NCI-H524 (cell line): ENCODE results near the gene ACSF2.

ENCODE experiments used
- DNase-seq, 2 experiments: peaks; one replicate each; lab custom pipeline; 2025; lab: John Stamatoyannopoulos, UW

The ACSF2 gene

DNA sequence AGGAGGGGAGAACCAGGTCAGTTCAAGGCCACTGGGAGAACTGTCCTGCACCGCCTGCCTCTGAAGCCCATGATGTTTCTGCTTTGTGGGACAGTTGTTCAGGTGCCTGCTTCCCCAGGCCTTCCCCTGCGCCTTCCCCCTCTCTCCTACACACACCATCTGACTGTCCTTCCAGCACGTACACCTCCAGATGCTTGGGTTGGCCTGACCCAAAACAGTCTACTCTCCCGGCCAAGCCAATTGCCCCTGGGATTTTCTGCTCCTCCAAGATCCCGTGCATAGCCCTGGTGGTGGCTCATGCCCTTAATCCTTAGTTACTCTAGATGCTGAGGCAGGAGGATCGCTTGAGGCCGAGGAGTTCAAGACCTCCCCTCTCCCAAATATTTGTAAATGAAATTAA is 52.0 kb downstream of the ACSF2 start:
- DNase-seq, result no peak

- peak; percentile 84 to 94 for DNase-seq
Observed at GRCh38 chr17:50478391-50479381, 52.7 kb downstream of the ACSF2 start, which contains the start of gene RSAD1. RSAD1 (plus strand) TSS chr17:50478860; CDS start chr17:50478885, 25 bp downstream.

DNA sequence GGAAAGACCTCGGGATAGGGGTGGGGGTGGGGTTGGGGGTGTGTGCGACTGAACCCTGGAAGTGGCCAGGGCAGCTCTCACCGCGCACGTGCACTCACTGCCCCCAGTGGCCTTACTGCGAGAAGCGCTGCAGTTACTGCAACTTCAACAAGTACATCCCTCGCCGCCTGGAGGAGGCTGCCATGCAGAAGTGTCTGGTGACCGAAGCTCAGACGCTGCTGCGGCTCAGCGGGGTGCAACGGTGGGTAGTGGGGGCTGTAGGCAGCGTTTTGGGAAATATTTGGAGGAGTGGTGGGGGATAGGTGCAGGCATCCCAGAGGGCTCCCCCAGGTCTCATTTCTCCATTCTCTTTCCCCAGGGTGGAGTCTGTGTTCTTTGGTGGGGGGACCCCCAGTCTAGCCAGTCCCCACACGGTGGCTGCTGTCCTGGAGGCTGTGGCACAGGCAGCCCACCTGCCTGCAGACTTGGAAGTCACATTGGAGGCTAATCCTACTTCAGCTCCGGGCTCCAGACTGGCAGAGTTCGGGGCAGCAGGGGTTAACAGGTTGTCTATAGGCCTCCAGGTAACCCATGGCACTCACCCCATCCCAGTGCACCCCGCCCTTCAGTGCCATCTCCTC is 53.6 kb downstream of the ACSF2 start:
- DNase-seq, result peak; percentile 66 to 89

DNA sequence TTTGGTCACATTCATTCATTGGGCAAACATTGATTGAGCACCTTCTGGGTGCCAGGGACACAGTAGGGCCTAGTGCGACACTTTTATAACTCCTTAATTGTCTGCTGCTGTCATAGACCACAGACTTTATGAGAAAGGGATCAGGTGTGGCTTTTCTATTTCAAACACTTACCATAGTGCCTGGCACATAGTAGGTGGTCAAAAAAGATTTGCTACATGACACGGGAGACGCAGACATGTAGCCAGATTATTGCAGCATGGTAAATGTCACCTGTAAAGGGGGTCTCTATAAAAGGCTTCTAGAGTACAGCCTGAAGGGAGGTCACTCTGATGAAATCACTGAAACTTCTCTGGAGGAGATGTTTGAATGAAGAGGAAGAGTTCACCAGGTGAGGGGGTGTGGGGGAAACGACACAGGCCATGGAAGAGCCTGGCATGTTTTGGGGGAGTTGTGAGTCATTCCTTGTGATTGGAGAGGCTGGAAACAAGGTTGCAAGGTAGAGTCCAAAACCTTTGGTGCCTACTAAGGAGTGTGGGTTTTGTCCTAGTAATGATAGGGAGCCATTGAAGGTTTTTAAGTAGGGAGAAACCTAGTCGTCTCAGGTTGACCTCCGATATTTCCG is 54.2 kb downstream of the ACSF2 start:
- DNase-seq, result no peak

GRCh38 chr17:50480854-50481490 is 55.0 kb downstream of the ACSF2 start:
- no peak for DNase-seq

GRCh38 chr17:50481648-50482047 is 55.6 kb downstream of the ACSF2 start:
- no peak for DNase-seq

DNA sequence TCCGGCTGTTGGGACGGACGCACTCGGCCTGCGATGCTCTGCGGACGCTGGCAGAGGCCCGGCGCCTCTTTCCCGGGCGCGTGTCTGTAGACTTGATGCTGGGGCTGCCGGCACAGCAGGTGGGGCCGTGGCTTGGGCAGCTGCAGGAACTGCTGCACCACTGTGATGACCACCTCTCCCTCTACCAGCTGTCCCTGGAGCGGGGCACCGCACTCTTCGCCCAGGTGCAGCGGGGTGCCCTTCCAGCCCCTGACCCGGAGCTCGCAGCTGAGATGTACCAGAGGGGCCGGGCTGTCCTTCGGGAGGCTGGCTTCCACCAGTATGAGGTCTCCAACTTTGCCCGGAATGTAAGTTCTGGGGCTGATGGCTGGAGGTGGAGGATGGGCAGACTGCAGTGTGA is 56.1 kb downstream of the ACSF2 start:
- no peak for DNase-seq

DNA sequence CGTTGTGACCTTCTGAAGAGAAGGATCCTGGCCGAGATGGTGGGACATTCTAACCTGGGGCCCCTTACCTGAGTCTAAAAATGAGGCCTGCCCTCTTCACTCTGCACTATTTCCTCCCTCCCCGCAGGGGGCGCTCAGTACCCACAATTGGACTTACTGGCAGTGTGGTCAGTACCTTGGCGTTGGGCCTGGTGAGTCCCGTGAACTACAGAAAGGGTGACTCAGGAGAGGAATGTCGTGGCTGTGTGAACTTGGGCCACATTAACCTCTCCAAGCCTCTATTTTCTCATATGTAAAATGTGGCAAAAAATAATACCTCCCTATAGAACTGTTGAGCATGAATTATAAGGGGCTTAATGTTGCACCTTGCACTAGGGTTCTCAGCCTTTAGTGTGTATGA is 56.5 kb downstream of the ACSF2 start:
- peak; percentile 73 to 84 for DNase-seq

DNA sequence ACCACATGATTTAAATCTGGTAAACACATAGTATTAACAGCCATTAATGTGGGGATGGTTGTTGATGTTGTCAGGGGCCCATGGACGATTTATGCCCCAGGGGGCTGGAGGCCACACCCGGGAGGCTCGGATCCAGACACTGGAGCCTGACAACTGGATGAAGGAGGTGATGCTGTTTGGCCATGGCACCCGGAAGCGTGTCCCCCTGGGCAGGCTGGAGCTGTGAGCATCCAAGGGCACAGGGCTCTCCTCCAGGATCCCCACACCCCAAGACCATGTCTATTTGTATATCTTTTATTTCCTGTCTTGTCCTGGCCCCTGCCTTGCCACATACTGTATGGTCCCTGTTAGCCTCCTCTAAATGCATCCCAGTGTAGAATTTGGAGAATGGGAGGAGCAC is 57.2 kb downstream of the ACSF2 start:
- no peak for DNase-seq

- DNase-seq, result no peak
Observed at GRCh38 chr17:50484386-50485155, 58.6 kb downstream of the ACSF2 start.

DNA sequence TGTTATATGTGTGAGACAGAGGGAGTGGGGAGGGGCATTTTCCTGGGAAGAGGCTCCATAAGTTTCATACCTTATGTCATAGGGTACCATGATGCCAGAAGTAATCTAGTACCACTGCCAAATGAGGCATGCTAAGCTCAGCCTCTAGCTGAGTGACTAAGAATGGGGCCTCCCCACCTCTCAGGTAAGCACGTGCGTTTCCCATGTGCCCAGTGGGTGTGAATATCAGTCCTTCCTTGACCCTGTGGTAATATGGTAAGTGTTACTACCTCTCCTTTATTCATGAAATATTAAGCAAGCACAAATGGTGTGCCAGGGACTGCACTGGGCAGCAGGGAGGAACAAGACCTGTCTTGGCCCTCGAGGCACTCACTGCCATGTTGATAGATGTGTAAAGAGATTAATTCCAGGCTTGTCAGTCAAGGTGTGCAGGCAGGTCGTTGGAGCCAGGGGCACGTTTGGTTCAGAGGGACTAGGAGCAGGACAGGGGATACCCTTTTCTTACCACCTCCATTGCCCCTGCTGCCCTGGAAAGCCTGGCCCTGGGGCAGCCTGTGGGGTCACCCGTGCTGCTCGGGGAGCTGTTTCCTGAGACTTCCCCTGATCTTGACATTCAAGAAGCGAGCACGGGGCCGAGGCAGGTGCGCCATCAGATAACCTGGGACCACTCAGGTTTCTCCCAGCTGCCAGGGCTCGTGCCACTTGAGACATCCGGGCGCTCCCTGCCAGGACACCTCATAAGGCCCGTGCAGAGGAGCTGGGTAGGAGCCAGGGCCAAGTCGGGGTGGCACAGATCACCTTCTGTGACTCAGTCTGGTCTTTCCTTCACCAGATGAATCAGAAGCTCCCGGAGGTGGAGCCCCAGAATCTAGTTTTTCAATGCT is 61.4 kb downstream of the ACSF2 start:
- no peak for DNase-seq

GRCh38 chr17:50488880-50489279 is 62.9 kb downstream of the ACSF2 start:
- DNase-seq, result no peak

DNA sequence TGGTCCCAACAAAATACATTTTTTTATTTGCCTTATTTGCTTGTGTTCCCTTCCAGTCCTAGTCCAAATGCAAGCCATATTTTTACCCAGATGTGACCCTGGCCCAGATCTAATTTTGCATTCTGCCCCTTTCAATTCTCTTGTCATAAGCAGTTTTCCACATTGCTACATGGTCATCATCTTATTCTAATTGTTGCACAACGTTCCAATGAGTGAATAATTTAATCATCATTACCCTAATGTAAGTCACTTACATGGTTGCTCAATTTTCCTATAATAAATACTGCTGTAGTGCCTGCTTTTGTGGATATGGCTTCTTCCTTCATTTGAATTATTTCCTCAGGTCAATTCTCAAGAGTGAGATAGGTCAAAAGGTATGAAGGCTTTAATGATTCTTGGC is 65.5 kb downstream of the ACSF2 start:
- DNase-seq, result no peak

- no peak for DNase-seq
Observed at GRCh38 chr17:50492214-50492613, 66.2 kb downstream of the ACSF2 start.

GRCh38 chr17:50493744-50494143 is 67.7 kb downstream of the ACSF2 start:
- peak in 1 of 2 experiments; percentile 16 for DNase-seq

GRCh38 chr17:50495217-50495823 is 69.3 kb downstream of the ACSF2 start:
- no peak for DNase-seq

DNA sequence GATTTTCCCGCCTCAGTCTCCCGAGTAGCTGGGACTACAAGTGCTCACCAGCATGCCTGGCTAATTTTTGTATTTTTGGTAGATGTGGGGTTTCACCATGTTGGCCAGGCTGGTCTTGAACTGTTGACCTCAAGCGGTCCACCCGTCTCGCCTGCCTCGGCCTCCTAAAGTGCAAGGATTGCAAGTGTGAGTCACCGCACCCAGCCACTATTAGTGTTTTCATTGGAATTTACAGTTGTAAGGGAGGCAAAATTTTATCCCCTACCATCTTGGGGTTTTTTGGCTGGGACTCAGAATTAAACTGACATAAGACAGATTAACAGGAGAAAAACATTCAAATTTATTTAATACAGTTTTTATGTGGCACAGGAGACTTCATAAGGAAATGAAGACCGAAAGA is 69.9 kb downstream of the ACSF2 start:
- no peak for DNase-seq

DNA sequence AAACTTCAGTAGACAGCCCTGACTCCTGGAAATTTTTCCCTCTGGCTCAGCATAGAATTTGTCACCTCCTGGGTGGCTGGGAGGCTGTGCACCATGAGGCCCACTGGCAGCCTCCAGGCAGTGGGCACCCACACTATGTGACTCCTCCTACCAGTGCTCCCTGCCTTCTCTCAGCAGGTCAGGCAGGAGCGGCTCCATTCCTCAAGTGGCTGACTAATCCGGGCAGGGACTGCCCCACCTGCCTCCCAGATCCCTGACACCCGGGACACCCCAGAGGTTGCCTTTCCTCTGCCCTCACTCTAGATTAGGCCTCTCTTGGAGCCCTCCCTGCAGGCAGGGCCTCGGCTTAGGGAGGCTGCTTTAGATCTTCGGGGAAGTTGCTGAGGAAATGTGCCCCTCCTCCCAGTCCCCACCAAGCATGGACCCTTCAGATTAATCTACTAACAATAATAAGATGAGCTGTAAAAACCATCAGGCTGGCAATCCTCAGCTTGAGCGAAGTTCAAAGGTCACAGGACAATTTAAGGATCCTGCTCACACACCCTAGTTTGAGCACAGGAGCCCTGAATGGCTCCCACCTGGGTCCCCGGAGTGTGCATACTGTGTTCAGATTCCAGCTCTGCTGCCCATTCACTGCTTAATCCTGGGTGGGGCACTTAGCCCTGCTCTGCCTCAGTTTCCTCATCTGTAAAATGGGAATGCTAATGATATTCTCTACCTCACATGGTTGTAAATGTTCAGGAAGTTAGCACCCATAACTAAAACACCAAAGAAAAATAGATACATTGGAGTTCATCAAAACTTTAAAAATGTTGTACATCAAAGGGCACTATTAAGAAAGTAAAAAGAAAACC is 72.2 kb downstream of the ACSF2 start:
- DNase-seq, result no peak

DNA sequence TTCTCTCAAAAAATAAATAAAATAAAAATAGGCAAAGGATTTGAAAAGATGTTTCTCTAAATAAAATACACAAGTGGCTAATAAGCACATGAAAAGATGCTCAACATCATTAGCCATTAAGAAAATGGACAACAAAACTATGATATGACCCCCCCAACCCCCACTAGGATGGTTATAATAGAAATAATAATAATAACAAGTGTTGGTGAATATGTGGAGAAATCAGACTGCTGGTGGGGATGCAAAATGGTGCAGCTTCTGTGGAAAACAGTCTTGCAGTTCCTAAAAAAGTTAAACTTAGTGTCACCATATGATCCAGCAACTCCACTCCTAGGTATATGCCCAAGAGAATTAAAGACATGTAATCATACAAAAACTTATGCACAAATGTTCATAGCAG is 73.3 kb downstream of the ACSF2 start:
- no peak for DNase-seq
